Muscle of arm (tissue), 12 donors: ENCODE data around the gene AP1M1. TPM values are rescaled to one million over a fixed set of nuclear protein-coding genes. Genes with fewer than 3 reads are reported as not detected.
"Not testable (repeated sequence)": the region's sequence is repeated elsewhere in the genome, so short reads cannot be mapped to it uniquely, and the experiment has no call there.

Experiments used
- DNase-seq: peaks from one replicate; pipeline ENCODE4 v3.0.0-alpha.2; 2013
- polyA plus RNA-seq, 12 donors: library from polyadenylated mRNA; unstranded; fragments of 120-200 nt; gene quantifications; one replicate each; pipeline ENCODE4 v1.2.1, GENCODE V29; 2013; ENCODE audit not compliant: insufficient read length in 12 of 12

AP1M1 gene
- polyA plus RNA-seq, 12 donors: 33.0 to 94.9 (median 41.2) TPM; not detected in 1

DNA sequence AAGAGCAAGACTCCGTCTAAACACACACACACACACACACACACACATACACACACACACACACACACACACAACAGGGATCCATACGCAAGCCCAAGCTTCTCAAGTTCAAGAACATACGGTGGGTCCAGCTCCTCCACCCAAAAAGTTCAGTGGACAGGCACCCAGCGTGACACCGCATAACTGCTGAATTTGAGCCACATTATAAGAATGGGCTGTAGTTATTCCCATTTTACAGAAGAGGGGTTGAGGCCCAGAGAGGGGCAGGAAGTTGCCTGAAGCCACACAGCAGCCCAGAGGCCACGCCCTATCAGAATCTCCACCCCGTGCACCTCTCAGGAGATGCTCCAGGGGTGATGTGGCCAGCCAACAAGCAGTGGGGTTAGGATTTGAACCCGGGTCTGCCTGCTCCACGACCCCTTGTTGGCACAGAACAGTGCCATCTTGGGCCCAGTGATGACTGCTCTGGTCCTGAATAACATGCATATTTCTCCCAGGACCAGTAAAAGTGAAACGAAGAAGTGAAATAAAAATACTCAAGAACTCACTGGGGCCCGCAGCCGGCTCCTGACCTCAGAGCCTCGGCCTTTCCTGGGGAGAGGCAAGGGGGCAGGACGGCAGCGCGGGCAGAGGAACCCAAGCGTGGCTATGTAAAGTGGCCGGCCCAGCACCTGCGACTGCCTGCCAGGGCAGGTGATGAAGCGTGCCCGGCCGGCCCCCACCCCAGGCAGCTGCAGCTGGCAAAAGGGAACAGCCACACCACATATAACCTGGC is 61.9 kb downstream of the AP1M1 start:
- no peak for DNase-seq

DNA sequence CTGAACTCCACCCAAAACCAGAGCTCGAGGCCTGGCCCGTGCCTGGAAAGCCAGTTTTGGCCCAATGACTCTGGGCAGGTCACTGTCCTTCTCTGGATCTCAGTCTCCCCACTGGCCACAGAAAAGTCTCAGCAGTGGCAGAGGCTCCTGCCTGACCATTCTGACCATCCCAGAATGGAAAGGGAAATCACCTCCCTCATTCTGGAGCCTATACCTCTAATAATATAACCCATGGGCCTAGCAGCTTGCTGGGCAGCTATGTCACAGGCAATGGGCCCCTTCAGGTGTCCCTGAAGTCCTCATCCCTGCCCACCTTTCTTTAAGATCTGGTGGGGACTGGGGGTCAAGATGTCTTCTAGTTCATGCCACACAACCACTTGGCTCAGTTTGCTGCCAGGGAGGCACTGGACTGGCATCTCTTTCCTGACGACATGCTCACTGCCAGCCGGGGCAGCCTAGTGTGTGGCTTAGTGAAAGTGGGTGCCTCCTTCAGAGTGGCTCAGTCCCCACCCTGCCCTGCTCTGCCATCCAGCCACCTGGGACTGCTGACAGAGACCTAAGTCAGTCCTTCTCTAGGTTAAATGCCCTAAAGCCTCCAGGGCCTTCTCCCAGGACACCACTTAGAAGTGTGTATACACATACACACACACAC is 62.6 kb downstream of the AP1M1 start:
- DNase-seq: no peak

DNA sequence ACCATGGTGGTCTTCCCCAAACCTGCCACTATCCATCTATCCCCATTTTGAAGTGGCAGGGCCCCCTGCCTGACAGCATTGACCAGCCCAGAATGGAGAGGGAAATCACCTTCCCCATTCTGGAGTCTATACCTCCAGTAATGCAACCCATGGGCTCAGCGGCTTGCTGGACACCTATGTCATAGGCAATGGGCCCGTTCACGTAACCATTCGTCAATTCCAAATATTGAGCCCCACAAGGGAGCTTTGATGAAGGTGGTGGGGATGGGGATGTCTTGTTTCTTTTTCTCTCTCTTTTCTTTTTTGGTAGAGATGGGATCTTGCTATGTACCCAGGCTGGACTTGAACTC is 63.1 kb downstream of the AP1M1 start:
- DNase-seq: no peak

DNA sequence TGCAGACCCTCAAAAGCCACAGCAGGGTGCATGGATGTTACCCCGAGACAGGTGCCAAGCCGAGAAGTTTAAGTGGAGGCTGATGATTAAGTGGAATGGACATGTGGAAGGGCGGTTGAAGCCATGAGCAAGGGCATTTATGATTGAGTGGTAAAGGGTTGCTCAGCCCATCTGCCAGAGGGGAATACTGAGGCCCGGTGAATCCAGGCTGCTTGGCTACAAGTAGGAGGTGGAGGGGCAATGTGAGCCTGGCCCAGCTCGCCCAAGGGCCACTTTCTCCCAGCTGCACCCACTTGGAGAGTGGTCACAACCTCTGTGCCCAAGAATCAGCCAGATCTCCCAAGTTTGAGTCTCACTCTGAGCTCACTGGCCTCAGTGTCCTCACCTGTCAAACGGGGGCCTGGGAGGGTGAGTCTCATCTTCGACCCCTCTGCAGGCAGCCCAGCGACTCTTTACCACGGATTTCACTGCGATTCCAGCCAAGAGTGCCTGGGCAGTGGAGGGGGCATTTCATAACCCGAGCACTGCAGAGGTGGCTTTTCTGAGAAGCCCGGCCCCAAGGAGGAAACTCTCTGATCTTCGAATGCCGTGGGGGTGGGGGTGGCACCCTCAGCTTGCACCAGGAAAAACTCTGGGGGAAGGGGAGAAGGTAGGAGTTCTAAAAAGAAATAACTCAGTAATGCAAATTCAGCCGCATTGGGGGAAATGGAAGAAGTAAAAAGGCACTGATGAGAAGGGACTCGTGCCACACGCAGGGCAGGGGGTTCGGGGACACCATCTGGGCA is 64.1 kb downstream of the AP1M1 start:
- DNase-seq: no peak

DNA sequence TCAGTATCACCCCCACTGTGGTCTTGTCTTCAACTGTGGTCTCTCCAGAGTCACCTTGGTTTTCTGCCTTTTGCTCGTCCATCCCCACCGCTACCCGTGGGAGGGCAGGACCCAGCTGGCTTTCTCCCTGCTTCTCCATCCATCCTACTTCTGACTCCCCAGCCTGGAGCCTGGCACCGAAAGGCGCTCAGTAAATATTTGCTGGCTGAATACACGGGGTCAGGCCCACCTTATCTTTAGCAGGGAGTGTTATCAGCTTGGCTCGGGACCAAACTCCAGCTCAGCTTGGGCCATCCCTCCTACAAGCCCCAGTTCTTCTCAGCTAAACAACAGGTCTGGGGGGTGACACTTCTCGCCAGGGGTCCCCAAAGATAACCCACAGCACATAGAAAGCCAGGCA is 64.9 kb downstream of the AP1M1 start:
- DNase-seq: no peak

DNA sequence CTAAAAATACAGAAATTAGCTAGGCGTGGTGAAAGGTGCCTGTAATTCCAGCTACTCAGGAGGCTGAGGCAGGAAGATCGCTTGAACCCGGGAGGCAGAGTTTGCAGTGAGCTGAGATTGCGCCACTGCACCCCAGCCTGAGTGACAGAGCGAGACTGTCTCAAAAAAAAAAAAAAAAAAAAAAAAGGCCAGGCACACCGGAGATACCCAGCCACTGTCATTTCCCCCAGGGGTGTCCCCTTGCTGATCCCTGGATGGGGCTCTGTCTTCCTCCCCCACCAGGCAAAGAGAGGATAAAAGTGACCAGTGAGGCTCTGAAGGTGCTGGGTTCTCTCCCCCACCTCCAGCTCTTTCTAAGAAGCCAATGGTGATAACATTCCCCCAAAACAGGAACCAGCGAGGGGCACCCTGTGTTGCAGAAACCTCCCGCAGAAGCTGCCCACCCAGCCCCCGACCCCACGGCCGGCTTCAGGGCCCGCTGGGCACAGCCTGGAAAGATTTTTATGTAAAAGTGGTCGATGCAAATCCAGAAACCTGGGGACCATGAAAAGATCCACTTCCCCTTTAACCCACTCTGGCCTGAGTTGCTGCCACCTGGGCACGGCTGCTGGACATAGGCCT is 65.5 kb downstream of the AP1M1 start:
- no peak for DNase-seq

DNA sequence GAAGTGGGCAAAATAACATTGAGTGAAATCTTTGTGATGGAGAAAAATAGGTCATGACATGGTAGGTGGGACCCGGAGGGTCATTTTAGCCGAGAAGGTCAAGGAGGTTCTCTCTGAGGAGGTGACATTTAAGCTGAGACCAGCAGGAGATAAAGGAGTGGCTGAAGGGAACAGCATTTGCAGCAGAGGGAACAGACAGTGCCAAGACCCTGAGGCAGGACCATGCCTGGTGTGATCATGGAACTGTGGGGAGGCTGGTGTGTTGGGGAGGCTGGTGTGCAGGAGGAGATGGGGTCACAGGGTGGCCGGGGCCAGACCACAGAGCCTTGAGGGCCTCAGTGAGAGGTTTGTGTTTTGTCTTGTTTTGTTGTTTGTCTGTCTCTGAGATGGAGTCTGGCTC is 67.5 kb downstream of the AP1M1 start:
- no peak for DNase-seq

DNA sequence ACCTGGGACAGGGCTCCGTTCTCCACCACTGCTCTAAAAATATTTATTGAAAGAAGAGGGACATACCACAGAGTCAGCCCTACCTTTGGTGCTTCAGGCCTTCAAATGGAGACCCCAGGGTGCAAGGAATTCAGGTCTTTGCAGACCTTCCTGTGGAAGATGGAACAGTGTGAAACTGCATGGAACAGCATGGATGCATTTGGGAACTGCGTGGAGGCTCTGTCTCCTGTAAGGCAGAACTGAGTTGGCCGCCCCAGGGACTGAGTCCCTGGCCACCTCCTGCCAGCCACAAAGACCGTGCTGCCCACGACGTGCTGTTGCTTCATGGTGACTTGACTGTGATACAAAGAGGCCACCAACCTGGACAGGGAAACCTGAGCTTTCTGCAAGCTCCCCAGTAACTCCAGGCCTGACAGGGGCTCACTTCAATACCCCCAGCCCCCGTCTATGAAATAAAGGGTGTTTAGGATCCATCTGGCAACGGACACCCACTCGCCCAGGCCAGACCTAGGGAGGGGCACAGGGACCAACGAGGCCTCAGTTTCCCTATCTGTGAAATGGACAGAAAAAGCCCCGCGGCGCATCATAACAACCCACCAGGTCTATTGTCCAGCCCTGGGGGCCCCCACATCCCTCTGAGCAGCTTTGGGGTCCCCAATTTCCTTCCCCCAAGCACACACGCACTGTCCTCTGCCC is 68.3 kb downstream of the AP1M1 start:
- no peak for DNase-seq

DNA sequence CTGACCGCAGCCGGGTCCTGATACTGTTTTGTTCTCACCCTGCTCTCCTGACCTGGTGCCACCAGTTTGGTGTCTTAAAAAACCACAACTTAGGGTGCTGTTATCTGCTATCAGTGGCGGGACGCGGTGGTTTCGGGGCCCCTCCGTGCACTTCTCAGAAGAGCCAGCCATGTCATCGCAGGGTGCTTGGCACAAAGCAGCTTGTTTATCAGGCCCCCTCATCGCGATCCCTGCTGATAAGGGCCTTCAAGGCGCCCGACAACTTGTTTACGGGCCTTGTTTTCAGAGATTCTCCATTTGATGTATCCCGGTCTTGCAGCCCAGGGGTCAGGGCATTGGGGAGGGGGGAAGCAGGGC is 68.9 kb downstream of the AP1M1 start:
- DNase-seq: no peak

DNA sequence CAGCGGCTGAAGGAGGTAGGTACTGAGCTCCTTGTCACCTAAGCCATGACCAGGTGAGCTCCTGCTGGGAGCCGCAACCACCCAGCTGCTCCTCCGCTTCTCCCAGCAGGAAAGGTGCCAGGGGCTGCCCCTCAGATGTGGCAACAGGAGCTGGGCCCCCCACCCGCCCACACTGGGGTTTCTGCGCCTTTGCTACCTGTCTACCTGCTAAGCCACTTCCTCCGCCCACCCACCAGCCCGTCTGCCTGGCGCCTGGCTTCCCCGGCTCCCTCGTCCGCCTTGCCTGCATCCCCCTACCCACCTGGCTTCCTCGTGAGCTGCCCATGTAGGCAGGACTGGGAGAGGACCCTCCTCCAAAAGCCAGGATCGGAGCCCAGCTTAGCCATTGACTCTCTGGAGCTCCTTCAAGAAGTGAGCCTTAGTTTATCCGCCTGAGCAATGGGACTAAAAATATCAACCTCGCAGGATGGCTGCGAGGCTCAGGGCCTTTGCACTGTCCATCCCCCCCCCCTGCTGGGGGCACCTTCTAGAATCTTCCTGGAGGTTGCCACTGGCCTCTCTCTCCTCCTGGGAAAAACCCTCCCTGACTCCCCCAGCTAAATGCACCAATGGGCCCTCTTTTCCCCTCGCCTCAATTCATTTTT is 71.1 kb downstream of the AP1M1 start:
- no peak for DNase-seq

DNA sequence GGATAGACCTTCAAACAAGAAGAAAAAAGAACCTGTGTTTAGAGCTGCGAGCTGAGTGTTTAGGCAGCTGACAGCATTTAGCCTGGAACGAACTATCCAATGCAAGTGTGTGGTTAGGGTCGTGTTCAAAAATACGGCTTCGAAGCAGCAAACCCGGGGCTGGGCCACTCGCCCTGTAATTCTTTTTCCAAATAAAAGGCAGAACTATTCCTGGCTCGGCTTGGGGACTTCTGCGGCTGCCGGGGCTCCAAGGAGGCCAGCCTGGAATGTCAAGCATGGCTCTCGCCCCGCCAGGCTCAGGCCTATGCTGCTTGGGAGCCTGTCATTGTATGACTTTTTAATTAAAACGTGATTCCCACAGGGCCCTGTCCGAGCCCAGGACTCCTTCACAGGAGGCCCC is 75.2 kb downstream of the AP1M1 start:
- DNase-seq: peak; percentile 86

DNA sequence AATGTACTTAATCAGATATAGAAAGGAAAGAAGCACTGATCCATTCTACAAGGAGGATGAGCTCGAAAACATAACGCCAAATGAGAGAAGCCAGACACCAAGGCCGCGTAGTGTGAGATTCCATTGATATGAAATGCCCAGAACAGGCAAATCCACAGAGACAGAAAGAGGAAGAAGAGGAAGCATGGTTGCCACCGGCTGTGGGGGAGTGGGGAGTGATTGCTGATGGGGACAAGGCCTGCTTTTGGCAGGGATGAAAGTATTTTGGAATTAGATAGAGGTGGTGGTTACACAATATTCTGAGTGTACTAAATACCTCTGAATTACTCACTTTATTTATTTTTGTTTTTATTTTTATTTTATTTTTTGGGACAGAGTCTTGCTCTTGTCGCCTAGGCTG is 76.7 kb downstream of the AP1M1 start:
- no peak for DNase-seq

DNA sequence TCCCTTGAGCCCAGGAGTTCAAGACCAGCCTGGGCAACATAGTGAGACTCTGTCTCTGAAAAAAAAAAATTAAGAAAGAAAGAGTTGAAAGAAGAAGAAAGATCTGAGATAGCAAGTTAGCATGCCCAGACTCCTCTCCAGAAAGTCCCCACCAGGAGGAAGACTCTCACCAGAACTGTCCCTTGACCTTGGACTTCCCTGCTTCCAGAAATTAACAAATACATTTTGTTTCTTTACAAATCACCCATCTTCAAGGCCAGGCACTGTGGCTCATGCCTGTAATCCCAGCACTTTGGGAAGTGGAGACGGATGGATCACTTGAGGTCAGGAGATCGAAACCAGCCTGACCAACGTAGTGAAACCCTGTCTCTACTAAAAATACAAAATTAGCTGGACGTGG is 82.6 kb downstream of the AP1M1 start:
- DNase-seq: no peak

DNA sequence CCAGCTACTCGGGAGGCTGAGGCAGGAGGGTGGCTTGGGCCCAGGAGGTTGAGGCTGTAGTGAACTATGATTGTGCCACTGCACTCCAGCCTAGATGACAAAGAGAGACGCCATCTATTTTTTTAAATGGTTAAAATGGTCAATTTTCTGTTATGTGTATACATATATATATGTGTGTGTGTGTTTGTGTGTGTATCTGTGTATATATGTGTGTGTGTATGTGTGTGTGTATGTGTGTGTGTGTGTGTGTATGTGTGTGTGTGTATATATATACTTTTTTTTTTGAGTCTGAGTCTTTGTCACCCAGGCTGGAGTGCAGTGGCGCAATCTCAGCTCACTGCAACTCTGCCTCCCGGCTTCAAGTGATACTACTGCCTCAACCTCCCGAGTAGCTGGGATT is 84.0 kb downstream of the AP1M1 start:
- no peak for DNase-seq

DNA sequence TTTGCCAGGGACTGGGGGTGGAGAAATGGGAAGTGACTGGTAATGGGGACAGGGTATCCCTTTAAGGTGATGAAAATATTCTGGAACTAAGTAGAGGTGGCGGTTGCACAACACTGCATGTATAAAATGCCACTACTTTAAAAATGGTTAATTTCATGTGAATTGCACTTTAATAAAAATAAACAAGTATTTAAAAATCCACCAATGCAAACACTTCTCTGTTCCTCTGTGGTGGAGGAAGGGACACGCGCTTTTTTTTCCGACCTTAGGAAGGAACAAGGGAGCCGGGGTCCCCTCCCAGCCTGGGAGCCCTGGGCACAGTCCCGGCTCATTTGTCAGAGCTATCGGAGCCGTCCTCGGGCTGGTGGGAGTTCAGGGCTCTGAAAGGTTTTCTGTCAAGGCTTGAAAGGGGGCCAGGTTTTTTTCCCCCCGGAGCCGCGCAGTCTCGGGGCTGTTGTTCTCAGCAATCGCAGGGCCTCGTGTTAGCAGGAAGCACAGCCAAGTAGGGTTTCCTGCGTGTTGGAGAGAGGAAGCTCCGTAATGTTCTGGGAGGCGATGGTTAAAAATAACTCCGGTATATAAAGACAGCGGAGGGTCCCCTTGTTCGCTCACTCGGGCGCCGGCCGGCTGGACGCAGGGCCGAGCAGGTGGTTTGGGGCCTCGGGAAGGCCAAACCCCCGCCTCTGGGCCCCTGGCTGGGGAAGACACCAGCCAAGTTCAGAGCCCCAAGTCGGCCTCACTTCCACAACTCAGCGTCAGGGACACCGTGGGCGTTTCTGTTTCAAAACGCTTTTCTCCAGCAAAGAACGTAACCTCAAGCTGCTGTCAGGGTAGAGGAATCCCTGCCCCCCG is 85.7 kb downstream of the AP1M1 start:
- DNase-seq: peak; percentile 95

DNA sequence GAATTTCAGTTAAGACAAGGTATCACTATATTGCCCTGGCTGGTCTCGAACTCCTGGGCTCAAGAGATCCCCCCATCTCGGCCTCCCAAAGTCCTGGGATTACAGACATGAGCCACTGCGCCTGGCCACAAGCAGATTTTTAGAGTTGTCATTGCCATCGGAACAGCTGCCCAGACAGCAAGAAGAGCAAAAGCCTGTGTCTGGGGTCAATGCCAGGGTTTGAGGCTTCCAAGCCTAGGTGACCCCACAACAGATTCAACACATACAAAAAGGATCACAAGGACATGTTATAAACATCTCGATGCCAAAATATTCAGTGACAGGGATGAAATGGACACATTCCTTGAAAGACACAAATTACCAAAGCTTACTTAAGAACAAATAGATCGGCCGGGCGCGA is 86.8 kb downstream of the AP1M1 start:
- DNase-seq: no peak

DNA sequence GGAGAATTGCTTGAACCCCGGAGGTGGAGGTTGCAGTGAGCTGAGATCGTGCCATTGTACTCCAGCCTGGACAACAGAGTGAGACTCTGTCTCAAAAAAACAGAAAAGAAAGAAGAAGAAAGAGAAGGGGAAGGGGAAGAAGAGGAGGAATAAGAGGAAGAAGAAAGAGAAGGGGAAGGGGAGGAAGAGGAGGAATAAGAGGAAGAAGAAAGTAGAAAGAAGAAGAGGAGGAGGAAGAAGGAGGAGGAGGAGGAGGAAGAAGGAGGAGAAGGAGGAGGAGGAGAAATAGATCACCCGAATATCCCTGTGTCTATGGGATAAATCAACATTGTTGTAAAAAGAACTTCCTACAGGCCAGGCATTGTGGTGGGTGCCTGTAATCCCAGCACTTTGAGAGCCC is 87.4 kb downstream of the AP1M1 start:
- not testable (repeated sequence) for DNase-seq

DNA sequence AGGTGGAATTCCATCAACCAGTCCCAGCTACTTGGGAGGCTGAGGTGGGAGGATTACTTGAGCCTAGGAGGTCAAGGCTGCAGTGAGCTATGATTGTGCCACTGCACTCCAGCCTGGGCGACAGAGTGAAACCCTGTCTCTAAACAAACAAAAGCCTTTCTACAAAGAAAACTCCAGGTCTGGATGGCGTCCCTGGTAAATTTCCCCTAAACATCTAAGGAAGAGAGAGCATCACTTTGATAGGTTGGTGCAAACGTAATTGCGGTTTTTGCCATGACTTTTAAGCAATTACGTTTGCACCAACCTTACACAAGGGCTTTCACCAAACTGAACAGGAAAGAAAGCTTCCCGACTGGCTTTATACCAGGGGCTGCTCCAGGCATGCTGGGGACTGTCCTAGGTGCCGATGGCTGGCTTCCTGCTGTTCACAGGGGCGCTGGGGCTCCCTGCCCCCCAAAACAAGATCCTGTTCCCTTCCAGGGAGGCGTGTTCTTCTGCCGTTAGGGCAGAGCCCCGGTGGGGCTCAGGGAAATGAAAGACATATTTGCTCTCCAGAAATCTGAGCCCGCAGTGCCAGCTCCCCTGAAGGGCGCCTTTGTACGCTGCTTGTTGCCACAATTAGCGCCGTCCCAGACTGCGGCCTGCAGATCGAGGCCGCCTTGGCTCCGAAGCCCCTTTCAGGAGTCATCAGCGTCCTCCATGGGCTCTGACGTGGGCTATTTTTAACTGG is 88.2 kb downstream of the AP1M1 start:
- peak; percentile 48 for DNase-seq

DNA sequence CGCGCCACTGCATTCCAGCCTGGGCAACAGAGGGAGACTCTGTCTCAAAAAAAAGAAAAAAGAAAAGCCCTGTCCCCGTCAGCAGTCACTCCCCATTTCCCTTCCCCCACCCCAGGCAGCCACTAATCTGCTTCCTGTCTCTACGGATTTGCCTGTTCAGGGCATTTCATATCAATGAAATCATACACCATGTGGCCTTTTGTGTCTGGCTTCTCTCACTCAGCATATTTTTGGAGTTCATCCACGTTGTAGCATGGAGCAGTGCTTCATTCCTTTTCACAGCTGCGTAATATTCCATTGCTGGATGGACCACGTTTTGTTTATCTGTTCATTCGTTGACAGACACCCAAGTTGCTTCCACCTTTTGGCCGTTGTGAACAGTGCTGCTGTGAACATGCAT is 90.8 kb downstream of the AP1M1 start:
- DNase-seq: no peak

DNA sequence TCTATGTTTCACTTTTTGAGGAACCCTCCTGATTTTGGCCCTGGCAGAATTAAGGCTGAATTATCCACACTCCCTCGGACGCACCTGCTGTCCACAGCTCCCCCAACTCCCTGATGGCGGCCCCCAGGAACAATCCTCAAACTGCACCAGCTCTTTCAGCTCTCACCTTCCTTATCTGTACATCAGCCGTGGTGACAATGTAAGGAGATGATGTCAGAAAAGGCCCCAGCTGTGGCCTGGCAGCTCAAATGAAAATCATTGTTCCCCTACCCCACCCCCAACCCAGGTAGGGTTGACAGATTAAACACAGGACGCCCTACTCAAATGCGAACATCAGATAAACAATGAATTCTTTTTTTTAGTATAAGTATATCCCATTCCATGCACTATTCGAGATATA is 91.9 kb downstream of the AP1M1 start:
- DNase-seq: no peak
